Endodermal cell (in vitro differentiated cells): Measurements from ENCODE around the gene CUX1. TPM values are rescaled to one million over a fixed set of nuclear protein-coding genes. Genes with fewer than 3 reads are reported as not detected.
"Not testable (repeated sequence)": the region's sequence is repeated elsewhere in the genome, so short reads cannot be mapped to it uniquely, and the experiment has no call there.

Experiments used
- DNase-seq: peaks from one replicate; pipeline ENCODE4 v3.0.0-alpha.2; 2017
- H3K27ac ChIP-seq: 2 replicates; pipeline ENCODE4 v1.5.1; 2013; ENCODE audit warnings: mild to moderate bottlenecking, low read depth, low read length, moderate library complexity
- H3K27me3 ChIP-seq: 2 replicates; pipeline ENCODE4 v1.6.1; 2013; ENCODE audit warnings: mild to moderate bottlenecking, low read length, moderate library complexity; ENCODE audit not compliant: insufficient read depth, control insufficient read depth, poor library complexity, severe bottlenecking
- H3K36me3 ChIP-seq: 2 replicates; pipeline ENCODE4 v1.7.0; 2013; ENCODE audit warnings: mild to moderate bottlenecking, low read length, moderate library complexity; ENCODE audit not compliant: control insufficient read depth, insufficient read depth
- H3K4me1 ChIP-seq: one replicate; pipeline ENCODE4 v1.7.0; 2013; ENCODE audit warnings: low read length; ENCODE audit not compliant: control insufficient read depth, insufficient read depth
- H3K4me3 ChIP-seq: 2 replicates; pipeline ENCODE4 v1.5.1; 2013; ENCODE audit warnings: mild to moderate bottlenecking, low read length, moderate library complexity
- H3K9ac ChIP-seq: 2 replicates; pipeline ENCODE4 v1.6.1; 2013; ENCODE audit warnings: mild to moderate bottlenecking, low read length, moderate library complexity; ENCODE audit not compliant: poor library complexity, severe bottlenecking; ENCODE audit errors: extremely low read depth
- H3K9me3 ChIP-seq: 2 replicates; pipeline ENCODE4 v1.6.1; 2013; ENCODE audit warnings: mild to moderate bottlenecking, low read length, moderate library complexity; ENCODE audit not compliant: control insufficient read depth
- H3K27ac Mint-ChIP-seq: 2 replicates; pipeline ENCODE4 v1.8.0; 2020; ENCODE audit warnings: mixed read lengths
- H3K27me3 Mint-ChIP-seq: 2 replicates; pipeline ENCODE4 v1.8.0; 2021; ENCODE audit warnings: mild to moderate bottlenecking, mixed read lengths; ENCODE audit not compliant: insufficient read depth
- H3K36me3 Mint-ChIP-seq: 2 replicates; pipeline ENCODE4 v1.8.0; 2020; ENCODE audit warnings: low read depth, mixed read lengths
- H3K4me1 Mint-ChIP-seq: 2 replicates; pipeline ENCODE4 v1.8.0; 2020; ENCODE audit warnings: mixed read lengths
- H3K4me3 Mint-ChIP-seq: 2 replicates; pipeline ENCODE4 v1.8.0; 2020; ENCODE audit warnings: mild to moderate bottlenecking, moderate library complexity, mixed read lengths
- H3K9me3 Mint-ChIP-seq: 2 replicates; pipeline ENCODE4 v1.8.0; 2020; ENCODE audit warnings: mild to moderate bottlenecking, mixed read lengths
- CTCF ChIP-seq: fragments of 200-600 bp; sonication (generic); conservative IDR thresholded peaks from 2 replicates; pipeline ENCODE4 v1.5.0; 2021; ENCODE audit warnings: antibody characterized with exemption, mild to moderate bottlenecking
- WGBS, 2 experiments: methylation state at CpG; one replicate each; pipeline versions ENCODE4 v1.1.5 to v1.1.7; 2013; ENCODE audit warnings: missing lambda C conversion rate in 2 of 2, mixed read lengths in 1 of 2; ENCODE audit not compliant: insufficient coverage in 1 of 2, insufficient read length in 1 of 2; 5-methylcytosine and 5-hydroxymethylcytosine counted together
- total RNA-seq, 2 donors: library from RNA; stranded (reverse); fragmentation: NEBNext Ultra II Directional in 1 of 2; extraction: Animal tissue kit (Norgen Biotek cat#: 25700) in 1 of 2; gene quantifications; 2 replicates in 1 of 2; 3 replicates in 1 of 2; pipeline ENCODE4 v1.2.1, GENCODE V29; 2021

Gene CUX1
- total RNA-seq, 2 donors from 2014 or later, result 85.1 to 108 TPM

- H3K27me3 Mint-ChIP-seq, result no peaks in the 10 kb centered on the region
- DNase-seq, result no peak
- H3K4me3 ChIP-seq, result no peak overlapping the region
- TF ChIP-seq CTCF, result no peak
- H3K4me3 Mint-ChIP-seq, result no peak overlapping the region
- H3K36me3 Mint-ChIP-seq, result peaks cover 38% of the 10 kb centered on the region
- no peaks in the 10 kb centered on the region for H3K4me1 ChIP-seq
- no peaks in the 10 kb centered on the region for H3K9me3 Mint-ChIP-seq
- H3K27ac ChIP-seq, result no peak overlapping the region
- 95 to 97% methylated on average over 6 to 14 of the region's 14 CpGs for WGBS, 2 experiments
- no peaks in the 10 kb centered on the region for H3K9me3 ChIP-seq
- H3K9ac ChIP-seq, result no peak overlapping the region
- no peaks in the 10 kb centered on the region for H3K4me1 Mint-ChIP-seq
- peaks cover 12% of the 10 kb centered on the region for H3K36me3 ChIP-seq
- peak overlapping the region; percentile 70 for H3K27ac Mint-ChIP-seq
- no peaks in the 10 kb centered on the region for H3K27me3 ChIP-seq
Measured at GRCh38 chr7:101832685-101833375, 15.4 kb downstream of the CUX1 start.

- TF ChIP-seq CTCF, result no peak
- Histone ChIP-seq H3K4me3 (no peak overlapping the region), H3K36me3 (peaks cover 12% of the 10 kb centered on the region), H3K27ac (no peak overlapping the region), H3K9ac (no peak overlapping the region), H3K27me3 (no peaks in the 10 kb centered on the region), H3K9me3 (no peaks in the 10 kb centered on the region), H3K4me1 (no peaks in the 10 kb centered on the region)
- Mint-ChIP-seq H3K27ac (peak overlapping the region; percentile 17), H3K9me3 (no peaks in the 10 kb centered on the region), H3K36me3 (peaks cover 35% of the 10 kb centered on the region), H3K4me1 (peaks cover 2% of the 10 kb centered on the region), H3K27me3 (no peaks in the 10 kb centered on the region), H3K4me3 (no peak overlapping the region)
- DNase-seq, result no peak
- WGBS, 2 experiments, result 95 to 100% methylated on average over 4 to 9 of the region's 9 CpGs
Measured at GRCh38 chr7:101833799-101834198, 16.4 kb downstream of the CUX1 start.

DNA sequence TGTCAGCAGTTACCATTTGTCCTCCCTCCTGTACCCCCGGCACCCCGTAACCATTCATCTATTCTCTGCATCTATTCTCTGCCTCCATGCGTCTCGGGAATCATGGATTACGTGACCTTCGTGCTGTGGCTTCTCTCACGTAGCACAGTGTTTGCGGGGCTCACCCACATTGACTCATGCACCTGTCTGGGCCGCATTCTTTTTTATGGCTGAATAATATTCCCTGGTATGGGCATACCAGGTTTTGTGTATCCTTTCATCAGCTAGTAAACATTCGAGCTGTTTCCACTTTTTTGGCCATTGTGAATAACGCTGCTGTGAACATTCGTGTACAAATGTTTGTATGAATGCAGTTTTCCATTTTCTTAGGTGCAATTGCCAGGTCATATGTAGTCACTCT, 17.7 kb downstream of the CUX1 start:
- Mint-ChIP-seq H3K4me1 (peaks cover 9% of the 10 kb centered on the region), H3K27ac (no peak overlapping the region)
- 94 to 96% methylated on average over 12 of the region's 12 CpGs for WGBS, 2 experiments

DNA sequence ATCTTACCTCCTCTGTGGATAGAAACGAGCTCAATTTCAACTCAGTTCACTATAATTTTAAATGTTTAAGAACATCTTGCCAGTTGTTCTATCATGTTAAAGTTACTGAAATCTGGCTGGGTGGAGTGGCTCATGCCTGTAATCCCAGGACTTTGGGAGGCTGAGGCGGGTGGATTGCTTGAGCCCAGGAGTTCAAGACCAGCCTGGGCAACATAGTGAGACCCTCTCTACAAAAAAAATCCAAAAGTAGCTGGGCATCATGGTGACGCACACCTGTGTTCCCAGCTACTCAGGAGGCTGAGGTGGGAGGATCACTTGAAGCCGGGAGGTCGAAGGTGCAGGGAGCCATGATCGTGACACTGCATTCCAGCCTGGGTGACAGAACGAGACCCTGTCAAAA, 20.0 kb downstream of the CUX1 start:
- not testable (repeated sequence) for H3K4me3 Mint-ChIP-seq, H3K27me3 ChIP-seq, H3K36me3 ChIP-seq, H3K4me1 ChIP-seq, H3K4me1 Mint-ChIP-seq, H3K27ac ChIP-seq, H3K9me3 Mint-ChIP-seq, H3K27ac Mint-ChIP-seq, H3K4me3 ChIP-seq, H3K9ac ChIP-seq, H3K9me3 ChIP-seq, H3K27me3 Mint-ChIP-seq, DNase-seq
- peaks cover 27% of the 10 kb centered on the region for H3K36me3 Mint-ChIP-seq
- WGBS, 2 experiments, result 93 to 98% methylated on average over 5 to 7 of the region's 7 CpGs

More for the DNA sequence above, 17.7 kb downstream of the CUX1 start:
- no peak for TF ChIP-seq CTCF
- H3K36me3 Mint-ChIP-seq, result peaks cover 32% of the 10 kb centered on the region
- no peaks in the 10 kb centered on the region for H3K9me3 ChIP-seq
- H3K4me1 ChIP-seq, result no peaks in the 10 kb centered on the region
- no peaks in the 10 kb centered on the region for H3K27me3 ChIP-seq
- peaks cover 12% of the 10 kb centered on the region for H3K36me3 ChIP-seq
- no peaks in the 10 kb centered on the region for H3K27me3 Mint-ChIP-seq
- no peak overlapping the region for H3K4me3 Mint-ChIP-seq
- H3K9ac ChIP-seq, result no peak overlapping the region
- DNase-seq, result no peak
- no peak overlapping the region for H3K27ac ChIP-seq
- H3K9me3 Mint-ChIP-seq, result no peaks in the 10 kb centered on the region
- no peak overlapping the region for H3K4me3 ChIP-seq
